Spinal cord (tissue), 10 donors: ENCODE measurements around the gene TMEM220. TPM values are rescaled to one million over a fixed set of nuclear protein-coding genes. Genes with fewer than 3 reads are reported as not detected.
A peak's percentile ranks its signal among the peaks of the same experiment; 100 is the strongest.

ENCODE experiments used
- DNase-seq, 6 donors: peaks; one replicate each; pipeline versions ENCODE4 v3.0.0 to v3.0.0-alpha.2; 2013 to 2015; ENCODE audit warnings: low spot score in 6 of 6, low read depth in 4 of 6
- H3K27ac ChIP-seq: one replicate; pipeline ENCODE4 v1.5.1; 2013; ENCODE audit warnings: low read depth, low read length, control low read depth
- H3K27me3 ChIP-seq: one replicate; pipeline ENCODE4 v1.6.1; 2013; ENCODE audit warnings: low read length; ENCODE audit not compliant: control insufficient read depth, insufficient read depth
- H3K36me3 ChIP-seq: one replicate; pipeline ENCODE4 v1.6.1; 2013; ENCODE audit warnings: low read length; ENCODE audit not compliant: control insufficient read depth, insufficient read depth
- H3K4me1 ChIP-seq: one replicate; pipeline ENCODE4 v1.6.1; 2013; ENCODE audit warnings: low read length; ENCODE audit not compliant: control insufficient read depth, insufficient read depth
- H3K4me3 ChIP-seq: one replicate; pipeline ENCODE4 v1.5.1; 2013; ENCODE audit warnings: low read depth, low read length, control low read depth
- H3K9me3 ChIP-seq: one replicate; pipeline ENCODE4 v1.6.1; 2013; ENCODE audit warnings: low read length; ENCODE audit not compliant: control insufficient read depth, insufficient read depth
- WGBS: methylation state at CpG from one replicate; pipeline ENCODE4 v1.1.5; 2013; ENCODE audit warnings: missing lambda C conversion rate; ENCODE audit not compliant: insufficient coverage; 5-methylcytosine and 5-hydroxymethylcytosine counted together
- polyA plus RNA-seq, 2 donors: library from polyadenylated mRNA; unstranded; fragments of 120-200 nt; gene quantifications; one replicate each; pipeline ENCODE4 v1.2.1, GENCODE V29; 2013; ENCODE audit not compliant: insufficient read length in 2 of 2
- total RNA-seq, 2 donors: library from RNA; depleted of rRNA in 1 of 2; stranded (reverse); fragments of 120-200 nt in 1 of 2; fragments of >200 nt in 1 of 2; gene quantifications; one replicate each; pipeline versions ENCODE4 v1.2.3 to v1.2.4, GENCODE V29; 2013 to 2014
- donor health status: healthy.

TMEM220 gene
- total and polyA plus RNA-seq, 4 donors = 2.6 to 8.3 (median 7.2) TPM

DNA sequence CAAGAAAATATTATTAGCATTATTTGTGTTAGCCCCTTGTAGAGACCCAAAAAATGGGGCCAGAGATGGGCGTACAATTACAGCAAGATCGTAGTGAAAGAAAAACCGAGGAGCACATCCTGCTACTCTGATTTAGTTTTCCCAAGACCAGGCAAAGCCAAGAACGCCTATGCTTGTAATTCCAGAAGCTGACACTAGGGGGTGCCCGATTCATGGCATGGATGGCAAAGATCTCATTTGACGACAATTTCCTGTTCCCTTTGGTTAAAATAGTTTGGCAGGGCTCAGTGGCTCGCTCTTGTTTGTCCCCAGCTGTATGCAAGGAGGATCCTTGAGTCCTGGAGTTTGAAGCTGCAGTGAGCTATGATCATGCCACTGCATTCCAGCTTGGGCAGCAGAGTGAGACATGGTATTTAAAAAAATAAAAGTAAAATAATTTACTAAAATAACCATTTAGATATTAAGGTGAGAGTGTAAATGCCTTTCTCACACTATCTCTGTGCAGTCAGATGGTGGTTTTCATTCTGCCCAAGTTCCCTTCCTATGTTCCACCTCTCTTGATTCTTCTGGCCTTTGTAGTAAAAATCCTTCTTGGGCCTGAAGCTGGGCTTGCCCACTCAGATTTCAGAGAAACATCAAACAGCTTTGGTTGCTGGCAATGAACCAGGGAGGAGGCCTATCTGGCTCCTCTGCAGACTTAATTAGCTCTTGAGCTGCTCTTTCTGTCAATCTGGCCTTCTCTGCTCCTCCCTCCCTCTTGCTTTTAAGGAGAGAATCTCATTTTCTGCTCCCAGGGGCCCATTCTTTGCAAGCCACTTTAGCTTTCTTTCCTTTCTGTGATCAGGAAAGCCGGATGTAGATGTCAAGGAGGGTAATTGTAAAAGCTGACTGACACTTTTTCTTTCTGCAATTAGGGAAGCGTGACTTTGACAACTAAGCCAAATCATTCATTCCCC, 42.9 kb upstream of the TMEM220 start:
- Histone ChIP-seq H3K4me3 (no peak overlapping the region), H3K36me3 (no peaks in the 10 kb centered on the region), H3K27ac (no peak overlapping the region), H3K4me1 (peaks cover 13% of the 10 kb centered on the region), H3K27me3 (no peaks in the 10 kb centered on the region), H3K9me3 (peaks cover 2% of the 10 kb centered on the region)
- WGBS = 40% methylated on average over 7 of the region's 9 CpGs
- peak in 4 of 6 donors; percentile 42 to 94 (median 72) for DNase-seq

DNA sequence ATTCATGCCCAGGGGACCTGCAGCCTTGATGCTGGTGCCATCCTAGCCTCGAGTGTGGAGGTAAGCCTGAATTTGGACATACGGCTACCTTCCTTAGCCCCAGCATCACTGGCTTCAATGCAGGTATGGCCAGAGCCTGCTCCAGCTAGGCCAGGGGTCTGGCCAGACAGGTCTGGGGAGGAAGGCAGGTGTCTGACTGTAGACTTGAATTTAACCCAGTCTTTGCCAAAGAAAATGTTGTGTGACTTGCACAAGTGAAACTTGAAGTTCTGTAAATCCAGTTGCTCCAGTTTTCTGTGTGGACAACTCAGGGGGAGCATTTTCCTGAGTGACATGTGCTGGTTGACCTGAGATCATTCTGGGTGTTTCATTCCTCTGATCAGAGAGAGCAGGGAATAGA, 41.3 kb upstream of the TMEM220 start:
- Histone ChIP-seq H3K4me3 (no peak overlapping the region), H3K4me1 (peaks cover 13% of the 10 kb centered on the region), H3K27ac (no peak overlapping the region), H3K36me3 (no peaks in the 10 kb centered on the region), H3K27me3 (no peaks in the 10 kb centered on the region), H3K9me3 (peaks cover 2% of the 10 kb centered on the region)
- 92% methylated on average over 2 of the region's 2 CpGs for WGBS
- DNase-seq = no peak

DNA sequence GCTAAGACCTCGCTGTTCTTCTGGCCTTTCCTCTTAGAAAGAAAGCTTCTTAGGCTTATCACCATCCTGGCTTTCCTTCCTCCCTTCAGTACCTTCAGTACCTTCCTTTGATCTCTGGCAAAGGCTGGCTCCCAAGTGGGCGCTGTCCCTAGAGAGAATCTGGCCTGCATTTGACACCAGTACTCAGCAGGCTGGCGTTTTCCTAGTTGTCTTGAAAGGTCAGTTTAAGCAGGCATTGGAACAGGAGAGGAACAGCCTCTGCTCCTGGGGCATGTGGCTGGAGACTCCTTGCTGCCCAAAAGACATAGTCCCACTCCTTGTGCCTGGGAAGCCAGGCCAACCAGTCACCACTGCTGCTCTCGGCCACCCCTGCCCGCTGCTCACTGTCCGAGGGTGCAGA, 40.0 kb upstream of the TMEM220 start:
- 93% methylated on average over 6 of the region's 6 CpGs for WGBS
- no peaks in the 10 kb centered on the region for H3K27me3 ChIP-seq
- no peak for DNase-seq
- H3K27ac ChIP-seq = no peak overlapping the region
- H3K4me3 ChIP-seq = no peak overlapping the region
- H3K36me3 ChIP-seq = no peaks in the 10 kb centered on the region
- H3K9me3 ChIP-seq = no peaks in the 10 kb centered on the region
- peaks cover 13% of the 10 kb centered on the region for H3K4me1 ChIP-seq

- Histone ChIP-seq H3K9me3 (no peaks in the 10 kb centered on the region), H3K36me3 (no peaks in the 10 kb centered on the region), H3K4me3 (no peak overlapping the region), H3K4me1 (peaks cover 13% of the 10 kb centered on the region), H3K27me3 (no peaks in the 10 kb centered on the region), H3K27ac (peak overlapping the region; percentile 33)
- peak in 2 of 6 donors; percentile 61 to 72 for DNase-seq
- 67% methylated on average over 1 of the region's 2 CpGs for WGBS
Observed at GRCh38 chr17:10768750-10769251, 39.0 kb upstream of the TMEM220 start.

- WGBS = 100% methylated on average over 2 of the region's 4 CpGs
- H3K36me3 ChIP-seq = no peaks in the 10 kb centered on the region
- H3K9me3 ChIP-seq = no peaks in the 10 kb centered on the region
- H3K27ac ChIP-seq = no peak overlapping the region
- no peaks in the 10 kb centered on the region for H3K27me3 ChIP-seq
- no peak overlapping the region for H3K4me3 ChIP-seq
- H3K4me1 ChIP-seq = peaks cover 13% of the 10 kb centered on the region
- DNase-seq = no peak
Observed at GRCh38 chr17:10767232-10767631, 37.4 kb upstream of the TMEM220 start.

GRCh38 chr17:10762037-10762436, 32.2 kb upstream of the TMEM220 start:
- no peaks in the 10 kb centered on the region for H3K36me3 ChIP-seq
- no peaks in the 10 kb centered on the region for H3K27me3 ChIP-seq
- no peak for DNase-seq
- WGBS = no CpG with 5 or more reads among the region's 1 CpG
- H3K4me1 ChIP-seq = no peaks in the 10 kb centered on the region
- no peak overlapping the region for H3K4me3 ChIP-seq
- no peak overlapping the region for H3K27ac ChIP-seq
- no peaks in the 10 kb centered on the region for H3K9me3 ChIP-seq

DNA sequence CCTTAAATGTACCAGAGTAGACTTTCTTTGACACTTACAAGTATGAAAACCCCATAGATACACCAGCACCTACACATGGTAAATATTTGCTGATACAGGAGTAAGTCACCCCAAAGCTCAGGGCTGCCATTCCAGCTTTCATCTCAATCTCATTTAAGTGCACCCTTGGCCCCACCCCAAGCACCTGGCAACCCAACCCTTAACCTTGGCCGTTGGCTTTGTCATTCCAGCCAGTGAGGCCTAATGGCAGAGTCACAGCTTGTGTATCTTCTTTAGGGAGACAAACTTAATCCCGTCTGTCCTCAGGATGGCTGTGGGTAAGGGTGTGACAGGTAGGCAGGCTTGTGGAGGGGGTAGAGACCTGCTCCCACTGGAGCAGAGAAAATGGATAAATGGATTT, 31.5 kb upstream of the TMEM220 start:
- DNase-seq = no peak
- H3K4me3 ChIP-seq = no peak overlapping the region
- no peaks in the 10 kb centered on the region for H3K27me3 ChIP-seq
- WGBS = 83% methylated on average over 1 of the region's 2 CpGs
- no peaks in the 10 kb centered on the region for H3K36me3 ChIP-seq
- no peaks in the 10 kb centered on the region for H3K9me3 ChIP-seq
- no peaks in the 10 kb centered on the region for H3K4me1 ChIP-seq
- H3K27ac ChIP-seq = no peak overlapping the region

- Histone ChIP-seq H3K9me3 (no peaks in the 10 kb centered on the region), H3K4me3 (no peak overlapping the region), H3K27ac (no peak overlapping the region), H3K36me3 (peaks cover 3% of the 10 kb centered on the region), H3K4me1 (peaks cover 14% of the 10 kb centered on the region), H3K27me3 (peaks cover 2% of the 10 kb centered on the region)
- no peak for DNase-seq
- WGBS = 84% methylated on average over 3 of the region's 6 CpGs
Observed at GRCh38 chr17:10758062-10758461, 28.2 kb upstream of the TMEM220 start.

DNA sequence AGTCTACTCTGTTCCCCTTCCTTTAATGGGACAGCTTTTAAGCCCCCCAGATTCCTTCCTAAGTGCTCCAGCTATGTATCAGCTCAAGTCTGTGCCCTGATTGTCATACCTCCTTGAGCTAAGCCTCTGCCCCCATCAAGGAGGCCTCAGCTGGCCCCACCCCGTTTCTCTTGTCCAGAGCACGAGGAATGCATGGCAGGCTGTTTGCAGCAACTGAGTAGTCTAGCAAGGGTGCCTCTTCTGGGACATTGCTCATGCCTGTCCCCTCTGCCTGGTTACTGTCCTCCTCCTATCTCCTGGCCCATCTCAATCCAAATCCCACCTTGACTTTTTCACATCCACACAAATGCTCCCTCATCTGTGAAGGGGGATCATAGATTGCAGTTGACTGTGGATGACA, 27.8 kb upstream of the TMEM220 start:
- peaks cover 3% of the 10 kb centered on the region for H3K36me3 ChIP-seq
- peaks cover 14% of the 10 kb centered on the region for H3K4me1 ChIP-seq
- H3K9me3 ChIP-seq = no peaks in the 10 kb centered on the region
- H3K27ac ChIP-seq = no peak overlapping the region
- 76% methylated on average over 2 of the region's 2 CpGs for WGBS
- H3K4me3 ChIP-seq = no peak overlapping the region
- H3K27me3 ChIP-seq = peaks cover 2% of the 10 kb centered on the region
- no peak for DNase-seq

GRCh38 chr17:10757067-10757466, 27.2 kb upstream of the TMEM220 start:
- 95% methylated on average over 6 of the region's 6 CpGs for WGBS
- H3K27ac ChIP-seq = no peak overlapping the region

More at GRCh38 chr17:10757067-10757466, 27.2 kb upstream of the TMEM220 start:
- H3K4me3 ChIP-seq = no peak overlapping the region
- DNase-seq = no peak
- peaks cover 3% of the 10 kb centered on the region for H3K36me3 ChIP-seq
- H3K9me3 ChIP-seq = no peaks in the 10 kb centered on the region
- H3K27me3 ChIP-seq = peaks cover 2% of the 10 kb centered on the region
- H3K4me1 ChIP-seq = peaks cover 14% of the 10 kb centered on the region
